IPS-15b (cell line): ENCODE measurements around the gene FARSA.
"Not testable (repeated sequence)": the region's sequence is repeated elsewhere in the genome, so short reads cannot be mapped to it uniquely, and the experiment has no call there.

Source experiments
- H3K27me3 ChIP-seq: one replicate; pipeline ENCODE4 v1.6.1; 2013; ENCODE audit warnings: low read length; ENCODE audit not compliant: control insufficient read depth, insufficient read depth
- H3K36me3 ChIP-seq: one replicate; pipeline ENCODE4 v1.6.1; 2013; ENCODE audit warnings: low read length; ENCODE audit not compliant: control insufficient read depth, insufficient read depth
- H3K4me1 ChIP-seq: one replicate; pipeline ENCODE4 v1.6.1; 2013; ENCODE audit warnings: mild to moderate bottlenecking, low read length; ENCODE audit not compliant: control insufficient read depth, insufficient read depth
- H3K4me3 ChIP-seq: one replicate; pipeline ENCODE4 v1.5.1; 2013; ENCODE audit warnings: low read depth, low read length
- H3K9ac ChIP-seq: one replicate; pipeline ENCODE4 v1.6.1; 2013; ENCODE audit warnings: low read depth, mild to moderate bottlenecking, low read length
- H3K9me3 ChIP-seq: one replicate; pipeline ENCODE4 v1.6.1; 2013; ENCODE audit warnings: mild to moderate bottlenecking, low read length; ENCODE audit not compliant: control insufficient read depth, insufficient read depth

The FARSA gene

GRCh38 chr19:12924621-12925310 is 8.7 kb downstream of the FARSA start:
- H3K9me3 ChIP-seq, result no peaks in the 10 kb centered on the region

GRCh38 chr19:12922959-12923358 is 10.6 kb downstream of the FARSA start:
- peaks cover 37% of the 10 kb centered on the region for H3K36me3 ChIP-seq
- no peaks in the 10 kb centered on the region for H3K4me1 ChIP-seq
- H3K27me3 ChIP-seq, result peaks cover 10% of the 10 kb centered on the region
- H3K4me3 ChIP-seq, result no peak overlapping the region
- H3K9ac ChIP-seq, result no peak overlapping the region
- no peaks in the 10 kb centered on the region for H3K9me3 ChIP-seq

More at GRCh38 chr19:12924621-12925310, 8.7 kb downstream of the FARSA start:
- H3K9ac ChIP-seq, result no peak overlapping the region
- no peak overlapping the region for H3K4me3 ChIP-seq
- no peaks in the 10 kb centered on the region for H3K27me3 ChIP-seq
- no peaks in the 10 kb centered on the region for H3K4me1 ChIP-seq
- H3K36me3 ChIP-seq, result peaks cover 55% of the 10 kb centered on the region

GRCh38 chr19:12921047-12921446 is 12.5 kb downstream of the FARSA start:
- Histone ChIP-seq H3K36me3 (peaks cover 24% of the 10 kb centered on the region), H3K27me3 (peaks cover 10% of the 10 kb centered on the region), H3K4me1 (no peaks in the 10 kb centered on the region)

GRCh38 chr19:12918253-12918652 is 15.3 kb downstream of the FARSA start:
- Histone ChIP-seq H3K9ac (no peak overlapping the region), H3K36me3 (peaks cover 9% of the 10 kb centered on the region), H3K9me3 (no peaks in the 10 kb centered on the region), H3K4me1 (peaks cover 6% of the 10 kb centered on the region), H3K4me3 (no peak overlapping the region), H3K27me3 (peaks cover 10% of the 10 kb centered on the region)

More at GRCh38 chr19:12921047-12921446, 12.5 kb downstream of the FARSA start:
- H3K9ac ChIP-seq, result no peak overlapping the region
- H3K4me3 ChIP-seq, result no peak overlapping the region
- H3K9me3 ChIP-seq, result no peaks in the 10 kb centered on the region

- not testable (repeated sequence) for H3K4me3 ChIP-seq, H3K9ac ChIP-seq, H3K36me3 ChIP-seq, H3K9me3 ChIP-seq
- Histone ChIP-seq H3K27me3 (peaks cover 10% of the 10 kb centered on the region), H3K4me1 (peaks cover 16% of the 10 kb centered on the region)
These were observed 17.7 kb downstream of the FARSA start for GRCh38 chr19:12915860-12916259.

GRCh38 chr19:12913851-12914690 is 19.4 kb downstream of the FARSA start:
- no peak overlapping the region for H3K9ac ChIP-seq
- H3K36me3 ChIP-seq, result no peaks in the 10 kb centered on the region

GRCh38 chr19:12913011-12913561 is 20.4 kb downstream of the FARSA start:
- Histone ChIP-seq H3K4me3 (peak overlapping the region; percentile 18), H3K9ac (peak overlapping the region; percentile 47)

More at GRCh38 chr19:12913851-12914690, 19.4 kb downstream of the FARSA start:
- Histone ChIP-seq H3K4me3 (no peak overlapping the region), H3K9me3 (no peaks in the 10 kb centered on the region), H3K27me3 (peaks cover 10% of the 10 kb centered on the region), H3K4me1 (peaks cover 16% of the 10 kb centered on the region)

GRCh38 chr19:12912571-12912970 is 20.9 kb downstream of the FARSA start:
- H3K4me1 ChIP-seq, result peaks cover 16% of the 10 kb centered on the region
- H3K9ac ChIP-seq, result peak overlapping the region; percentile 47
- no peaks in the 10 kb centered on the region for H3K27me3 ChIP-seq
- no peaks in the 10 kb centered on the region for H3K9me3 ChIP-seq
- no peaks in the 10 kb centered on the region for H3K36me3 ChIP-seq
- peak overlapping the region; percentile 18 for H3K4me3 ChIP-seq

More at GRCh38 chr19:12913011-12913561, 20.4 kb downstream of the FARSA start:
- no peaks in the 10 kb centered on the region for H3K36me3 ChIP-seq
- peaks cover 16% of the 10 kb centered on the region for H3K4me1 ChIP-seq
- no peaks in the 10 kb centered on the region for H3K9me3 ChIP-seq
- H3K27me3 ChIP-seq, result peaks cover 2% of the 10 kb centered on the region

- Histone ChIP-seq H3K36me3 (no peaks in the 10 kb centered on the region), H3K9ac (no peak overlapping the region), H3K4me3 (no peak overlapping the region), H3K9me3 (no peaks in the 10 kb centered on the region), H3K4me1 (peaks cover under 1% of the 10 kb centered on the region), H3K27me3 (no peaks in the 10 kb centered on the region)
These were observed 26.3 kb downstream of the FARSA start for GRCh38 chr19:12907166-12907565.

- no peaks in the 10 kb centered on the region for H3K27me3 ChIP-seq
- H3K4me1 ChIP-seq, result no peaks in the 10 kb centered on the region
- H3K9ac ChIP-seq, result no peak overlapping the region
- H3K9me3 ChIP-seq, result no peaks in the 10 kb centered on the region
- H3K36me3 ChIP-seq, result peaks cover 36% of the 10 kb centered on the region
- H3K4me3 ChIP-seq, result no peak overlapping the region
These were observed 33.5 kb downstream of the FARSA start for GRCh38 chr19:12899891-12900518.

- no peak overlapping the region for H3K4me3 ChIP-seq
These were observed 37.1 kb downstream of the FARSA start for GRCh38 chr19:12896460-12896859.

More at GRCh38 chr19:12896460-12896859, 37.1 kb downstream of the FARSA start:
- Histone ChIP-seq H3K36me3 (peaks cover 40% of the 10 kb centered on the region), H3K27me3 (no peaks in the 10 kb centered on the region), H3K4me1 (no peaks in the 10 kb centered on the region), H3K9ac (no peak overlapping the region), H3K9me3 (no peaks in the 10 kb centered on the region)
